ENCODE measurements around the gene EHBP1.
"Not testable (repeated sequence)": the region's sequence is repeated elsewhere in the genome, so short reads cannot be mapped to it uniquely, and the experiment has no call there.

The EHBP1 gene

GRCh38 chr2:62736899-62737559, 31.5 kb downstream of the EHBP1 start:
- no peak for DNase-seq

DNA sequence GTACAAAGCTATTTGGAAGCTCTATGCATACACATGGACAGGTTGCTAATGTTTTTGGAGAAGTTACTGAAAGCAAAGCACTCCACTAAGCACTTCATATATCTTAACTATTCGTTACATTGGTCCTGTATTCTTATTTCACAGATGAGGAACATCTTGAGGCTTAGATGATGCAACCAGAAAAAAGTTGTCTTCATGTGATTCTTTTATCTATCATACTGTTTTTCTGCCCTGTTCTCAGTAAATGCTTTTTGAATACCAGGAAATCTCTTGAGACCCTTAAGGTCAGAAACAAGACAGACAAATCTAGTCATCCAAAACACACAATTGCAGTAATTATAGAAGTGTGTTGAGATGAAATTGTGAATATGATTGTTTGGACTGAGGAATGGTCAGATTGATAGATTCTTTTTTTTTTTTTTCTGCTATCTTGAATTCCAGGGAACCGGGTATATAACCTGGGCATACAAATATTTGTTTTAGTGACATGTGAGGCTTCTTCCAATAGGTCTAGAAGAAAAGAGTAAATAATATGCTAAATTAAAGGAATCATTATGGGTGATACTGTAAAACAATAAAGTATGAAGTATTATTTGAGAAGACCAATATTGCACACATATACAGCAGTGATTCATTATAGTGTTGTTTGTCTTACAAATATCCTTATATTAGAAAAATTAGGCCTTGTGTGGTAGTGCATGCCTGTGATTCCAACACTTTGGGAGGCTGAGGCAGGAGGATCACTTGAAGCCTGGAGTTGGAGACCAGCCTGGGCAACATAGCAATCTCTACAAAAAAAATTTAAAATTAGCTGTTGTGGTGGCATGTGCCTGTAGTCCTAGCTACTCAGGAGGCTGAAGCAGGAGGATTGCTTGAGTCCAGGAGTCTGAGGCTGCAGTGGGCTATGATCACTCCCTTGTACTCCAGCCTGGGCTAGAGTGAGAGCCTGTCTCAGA, 33.7 kb downstream of the EHBP1 start:
- no peak for DNase-seq

GRCh38 chr2:62740221-62740620, 34.7 kb downstream of the EHBP1 start:
- no peak for DNase-seq

GRCh38 chr2:62741127-62741526, 35.6 kb downstream of the EHBP1 start:
- no peak for DNase-seq

DNA sequence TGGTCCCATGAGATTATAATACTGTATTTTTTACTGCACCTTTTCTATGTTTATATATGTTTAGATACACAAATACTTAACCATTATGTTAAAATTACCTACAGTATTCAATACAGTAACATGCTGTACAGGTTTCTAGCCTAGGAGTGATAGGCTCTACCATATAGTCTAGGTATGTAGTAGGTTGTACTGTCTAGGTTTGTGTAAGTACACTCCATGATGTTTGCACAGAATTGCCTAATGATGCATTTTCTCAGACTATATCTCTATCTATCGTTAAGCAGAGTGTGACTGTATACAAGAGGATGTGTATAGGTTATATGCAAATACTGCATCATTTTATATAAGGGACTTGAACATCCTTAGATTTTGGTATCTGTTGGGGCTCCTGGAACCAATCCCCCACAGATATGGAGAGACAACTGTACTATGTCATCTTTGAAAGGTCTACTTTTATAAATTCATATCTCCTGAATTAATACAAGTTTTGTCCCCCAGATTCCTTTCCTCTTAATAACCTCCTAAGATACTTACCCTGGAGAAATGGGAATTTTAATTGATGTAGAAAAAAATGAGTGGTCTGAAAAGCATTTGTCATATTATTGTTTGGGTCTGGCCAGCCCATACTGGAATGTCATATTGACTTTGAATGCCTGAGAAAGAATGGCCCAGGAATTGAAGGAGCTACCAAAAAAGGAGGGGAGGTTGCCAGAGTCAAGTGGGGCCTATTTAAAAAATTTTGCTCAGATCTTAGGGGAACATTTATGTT, 36.6 kb downstream of the EHBP1 start:
- no peak for DNase-seq

GRCh38 chr2:62743506-62743905, 38.0 kb downstream of the EHBP1 start:
- DNase-seq = no peak

DNA sequence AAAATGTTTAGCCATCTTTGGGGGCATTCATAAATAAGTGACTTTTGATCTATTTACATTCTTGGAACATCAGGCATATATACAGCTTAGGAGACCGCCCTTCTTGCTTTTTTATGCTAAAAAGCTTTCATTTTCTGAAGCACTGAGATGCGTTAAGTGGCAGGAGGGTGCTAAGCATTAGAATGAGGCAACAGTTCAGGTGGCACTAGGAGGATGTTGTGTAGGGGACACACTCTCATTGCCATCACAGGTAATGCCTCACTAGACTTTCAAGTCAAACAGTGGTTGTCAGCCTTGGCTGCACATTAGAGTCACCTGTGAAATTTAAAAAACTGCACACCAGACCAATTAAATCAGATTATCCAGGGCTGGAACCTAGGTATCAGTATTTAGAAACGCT, 39.1 kb downstream of the EHBP1 start:
- no peak for DNase-seq

DNA sequence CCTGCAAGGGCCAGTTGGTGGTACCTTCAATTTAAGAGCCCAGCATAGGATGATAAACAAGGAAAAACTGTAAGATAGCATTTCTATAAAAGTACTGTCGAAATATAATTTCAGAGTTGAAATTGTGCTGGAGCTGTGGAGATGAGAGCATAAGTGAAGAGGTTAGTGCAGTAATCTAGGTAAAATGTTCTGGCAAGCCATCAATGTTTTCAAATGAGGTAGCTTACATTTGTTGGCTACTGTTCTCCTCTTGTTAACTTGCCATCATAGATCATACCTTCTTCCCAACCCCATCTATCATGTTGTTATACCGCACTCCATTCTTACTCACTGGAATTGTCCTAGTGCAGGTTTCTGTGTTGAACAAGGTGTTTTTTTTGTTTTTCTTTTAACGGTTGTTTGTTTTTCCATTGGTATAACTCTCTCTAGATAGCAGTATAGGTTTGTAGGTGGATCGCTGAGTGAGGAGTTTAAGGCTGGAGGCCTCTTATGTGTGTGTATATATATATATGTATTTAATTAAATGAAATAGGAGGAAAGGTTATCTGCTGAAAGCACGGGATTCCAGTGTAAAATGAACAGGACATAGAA, 40.5 kb downstream of the EHBP1 start:
- DNase-seq = no peak

- no peak for DNase-seq
Measured at GRCh38 chr2:62747169-62747568, 41.7 kb downstream of the EHBP1 start.

- no peak for DNase-seq
Measured at GRCh38 chr2:62747876-62748275, 42.4 kb downstream of the EHBP1 start.

- not testable (repeated sequence) for DNase-seq
Measured at GRCh38 chr2:62749111-62749510, 43.6 kb downstream of the EHBP1 start.

GRCh38 chr2:62757029-62757428, 51.5 kb downstream of the EHBP1 start:
- no peak for DNase-seq

- DNase-seq = no peak
Measured at GRCh38 chr2:62760026-62760425, 54.5 kb downstream of the EHBP1 start.

GRCh38 chr2:62760555-62760954, 55.0 kb downstream of the EHBP1 start:
- DNase-seq = no peak

DNA sequence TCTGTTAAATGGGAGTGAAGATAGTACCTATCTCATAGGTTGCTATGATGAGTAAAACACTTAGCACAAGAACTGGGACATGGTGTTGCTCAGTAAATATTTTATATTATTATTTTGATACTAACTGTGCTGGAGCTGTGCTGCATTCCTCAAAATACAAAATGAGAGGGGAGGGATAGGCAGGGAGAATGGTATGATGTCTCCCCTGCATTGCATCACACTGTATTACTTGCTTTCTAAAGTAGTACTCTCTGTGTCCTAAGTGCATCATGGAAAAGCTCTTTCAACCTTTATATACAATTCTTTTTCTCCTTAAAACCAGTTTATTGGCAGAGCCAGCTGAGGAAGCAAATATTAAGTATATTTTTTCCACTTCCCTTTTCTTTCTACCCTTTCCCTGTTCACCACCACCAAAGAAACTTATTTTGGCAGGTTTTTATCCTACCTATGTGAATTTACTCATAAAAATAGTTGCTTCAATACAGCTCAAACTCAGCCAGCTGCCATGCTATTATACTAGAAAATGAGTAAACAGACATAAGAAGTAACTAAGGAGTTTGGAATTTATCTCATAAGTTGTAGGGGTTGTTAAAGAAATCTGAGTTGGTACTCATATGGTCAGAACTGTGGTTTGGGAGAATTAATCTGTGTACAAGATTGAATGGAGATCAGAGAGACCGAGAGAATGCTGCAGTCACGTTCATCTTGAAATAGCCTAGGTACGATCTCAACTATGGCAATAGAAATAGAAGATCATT, 60.3 kb downstream of the EHBP1 start:
- no peak for DNase-seq

DNA sequence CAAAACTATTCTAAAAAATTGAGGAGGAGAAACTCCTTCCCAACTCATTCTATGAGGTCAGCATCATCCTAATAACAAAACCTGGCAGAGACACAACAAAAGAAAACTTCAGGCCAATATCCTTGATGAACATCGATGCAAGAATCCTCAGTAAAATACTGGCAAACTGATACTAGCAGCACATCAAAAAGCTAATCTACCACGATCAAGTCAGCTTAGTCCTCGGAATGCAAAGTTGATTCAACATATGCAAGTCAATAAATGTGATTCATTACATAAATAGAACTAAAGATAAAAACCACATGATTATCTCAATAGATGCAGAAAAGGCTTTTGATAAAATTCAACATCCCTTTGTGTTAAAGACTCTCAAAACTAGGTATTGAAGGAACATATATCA, 63.1 kb downstream of the EHBP1 start:
- no peak for DNase-seq

DNA sequence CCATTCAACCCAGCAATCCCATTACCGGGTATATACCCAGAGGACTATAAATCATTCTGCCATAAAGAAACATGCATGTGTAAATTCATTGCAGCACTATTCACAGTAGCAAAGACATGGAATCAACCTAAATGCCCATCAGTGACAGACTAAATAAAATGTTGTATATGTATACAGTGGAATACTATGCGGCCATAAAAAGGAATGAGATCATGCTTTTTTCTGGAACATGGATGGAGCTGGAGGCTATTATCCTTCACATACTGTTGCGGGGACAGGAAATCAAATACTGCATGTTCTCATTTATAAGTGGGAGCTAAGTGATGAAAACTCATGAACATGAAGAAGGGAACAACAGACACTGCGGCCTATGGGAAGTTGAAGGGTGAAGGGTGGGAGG, 65.1 kb downstream of the EHBP1 start:
- DNase-seq = no peak

- DNase-seq = peak; percentile 54
Measured at GRCh38 chr2:62774555-62775366, 69.2 kb downstream of the EHBP1 start.

GRCh38 chr2:62775367-62775668, 69.8 kb downstream of the EHBP1 start:
- DNase-seq = no peak

GRCh38 chr2:62783679-62784078, 78.2 kb downstream of the EHBP1 start:
- no peak for DNase-seq

GRCh38 chr2:62784341-62784740, 78.8 kb downstream of the EHBP1 start:
- DNase-seq = no peak

DNA sequence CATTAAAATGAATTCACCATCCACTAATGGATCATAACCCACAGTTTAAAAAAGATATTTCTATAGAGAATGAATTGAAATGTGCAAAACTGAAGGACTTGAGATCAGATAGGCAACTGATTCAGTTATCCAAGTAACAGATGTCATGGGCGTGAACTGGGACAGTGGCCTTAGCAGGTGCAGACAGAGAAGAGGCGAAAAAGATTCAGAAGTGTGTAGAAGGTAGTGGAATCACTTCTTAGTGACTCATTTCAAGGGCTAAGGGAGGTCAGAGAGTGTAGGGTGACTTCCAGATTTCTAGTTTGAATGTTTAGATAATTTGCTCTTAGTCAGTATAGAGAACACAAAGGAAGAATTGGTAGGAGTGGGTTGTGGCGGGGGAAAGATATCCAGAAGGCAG, 79.7 kb downstream of the EHBP1 start:
- DNase-seq = no peak

Data from DMS79 treated with DMSO at 0.1 percent for 48 hours (cell line).